ENCODE data around the gene FAM240A.
A peak's percentile ranks its signal among the peaks of the same experiment; 100 is the strongest.

FAM240A gene

GRCh38 chr3:46662771-46663551, 50.6 kb downstream of the FAM240A start:
- Mint-ChIP-seq H3K36me3 (no peaks in the 10 kb centered on the region), H3K9me3 (no peaks in the 10 kb centered on the region), H3K4me1 (no peaks in the 10 kb centered on the region), H3K27ac (no peak overlapping the region), H3K4me3 (no peak overlapping the region)
- DNase-seq (ENCODE audit: low spot score in 2 of 2) (no peak), ATAC-seq (no peak)

GRCh38 chr3:46663591-46664135, 51.3 kb downstream of the FAM240A start:
- Mint-ChIP-seq H3K4me3 (no peak overlapping the region), H3K9me3 (no peaks in the 10 kb centered on the region), H3K4me1 (no peaks in the 10 kb centered on the region), H3K27ac (no peak overlapping the region), H3K36me3 (no peaks in the 10 kb centered on the region)
- ATAC-seq = no peak
- DNase-seq (ENCODE audit: low spot score in 2 of 2) = no peak

- no peak overlapping the region for H3K27ac Mint-ChIP-seq
- H3K4me1 Mint-ChIP-seq = no peaks in the 10 kb centered on the region
- ATAC-seq (no peak), DNase-seq (ENCODE audit: low spot score in 2 of 2) (no peak)
- no peaks in the 10 kb centered on the region for H3K36me3 Mint-ChIP-seq
- H3K9me3 Mint-ChIP-seq = no peaks in the 10 kb centered on the region
- H3K4me3 Mint-ChIP-seq = no peak overlapping the region
Measured at GRCh38 chr3:46664188-46664970, 52.1 kb downstream of the FAM240A start.

- H3K27ac Mint-ChIP-seq = no peak overlapping the region
- H3K9me3 Mint-ChIP-seq = no peaks in the 10 kb centered on the region
- DNase-seq (ENCODE audit: low spot score in 2 of 2) (no peak), ATAC-seq (no peak)
- H3K4me1 Mint-ChIP-seq = no peaks in the 10 kb centered on the region
- no peak overlapping the region for H3K4me3 Mint-ChIP-seq
- H3K36me3 Mint-ChIP-seq = no peaks in the 10 kb centered on the region
Measured at GRCh38 chr3:46664971-46665762, 52.8 kb downstream of the FAM240A start.

DNA sequence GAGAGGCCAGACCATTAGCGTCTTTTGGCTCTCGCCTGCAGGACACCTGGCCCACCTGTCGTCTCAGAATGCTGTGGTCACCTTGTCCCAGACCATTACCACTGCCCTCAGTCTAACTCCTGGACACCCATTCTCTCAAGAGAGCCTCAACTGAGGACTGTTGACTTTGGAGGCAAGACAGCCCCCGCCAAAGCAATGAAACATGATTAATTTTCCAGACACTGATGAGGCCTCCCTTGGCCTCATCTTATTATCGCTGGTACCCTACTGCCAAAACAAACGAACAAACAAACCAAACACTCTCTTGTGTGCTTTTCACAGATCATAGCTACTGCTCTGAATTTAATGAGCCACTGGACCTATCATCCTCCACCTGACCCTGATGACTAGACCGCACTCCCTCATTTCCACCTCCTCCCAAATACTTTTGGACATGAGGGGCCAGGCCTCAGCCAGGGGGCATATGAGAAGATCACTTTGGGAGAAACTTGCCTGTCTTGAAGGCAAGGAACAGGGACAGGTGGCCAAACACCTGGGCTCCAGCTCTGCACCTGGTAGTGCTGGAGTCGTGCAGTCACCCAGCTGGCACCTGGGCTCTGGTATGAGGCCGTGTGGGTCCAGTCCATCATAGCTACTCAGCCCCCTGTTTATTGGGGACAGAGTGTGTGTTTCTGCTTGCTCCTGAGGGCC, 53.6 kb downstream of the FAM240A start:
- Mint-ChIP-seq H3K4me3 (no peak overlapping the region), H3K9me3 (no peaks in the 10 kb centered on the region), H3K27ac (no peak overlapping the region), H3K36me3 (no peaks in the 10 kb centered on the region), H3K4me1 (no peaks in the 10 kb centered on the region)
- ATAC-seq (no peak), DNase-seq (ENCODE audit: low spot score in 2 of 2) (no peak)

DNA sequence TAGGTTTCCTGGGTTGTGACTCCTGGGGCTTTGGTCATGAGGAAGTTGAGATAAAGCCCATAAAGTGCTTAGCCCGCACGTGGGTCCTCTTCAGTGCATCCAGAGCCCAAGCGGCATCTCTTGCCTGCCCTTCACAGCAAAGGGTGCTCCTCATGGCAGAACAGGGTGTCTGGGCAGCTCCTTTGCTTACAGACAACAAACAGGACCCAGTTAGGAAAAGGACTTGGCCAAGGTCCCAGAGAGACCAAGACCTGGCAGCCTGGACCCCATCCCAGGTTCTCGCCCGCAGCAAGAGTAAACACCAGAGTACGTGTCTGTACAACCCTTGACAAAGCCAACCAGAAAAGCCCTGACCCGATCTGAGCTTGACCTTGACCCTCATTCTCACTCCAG, 54.1 kb downstream of the FAM240A start:
- H3K27ac Mint-ChIP-seq = no peak overlapping the region
- no peaks in the 10 kb centered on the region for H3K36me3 Mint-ChIP-seq
- H3K4me3 Mint-ChIP-seq = no peak overlapping the region
- ATAC-seq = no peak
- no peak for DNase-seq (ENCODE audit: low spot score in 2 of 2)
- H3K9me3 Mint-ChIP-seq = no peaks in the 10 kb centered on the region
- no peaks in the 10 kb centered on the region for H3K4me1 Mint-ChIP-seq

- ATAC-seq (peak; percentile 5), DNase-seq (ENCODE audit: low spot score in 2 of 2) (no peak)
- H3K9me3 Mint-ChIP-seq = no peaks in the 10 kb centered on the region
- H3K4me1 Mint-ChIP-seq = no peaks in the 10 kb centered on the region
- no peak overlapping the region for H3K4me3 Mint-ChIP-seq
- H3K27ac Mint-ChIP-seq = no peak overlapping the region
- H3K36me3 Mint-ChIP-seq = no peaks in the 10 kb centered on the region
Measured at GRCh38 chr3:46667061-46667621, 54.8 kb downstream of the FAM240A start.

DNA sequence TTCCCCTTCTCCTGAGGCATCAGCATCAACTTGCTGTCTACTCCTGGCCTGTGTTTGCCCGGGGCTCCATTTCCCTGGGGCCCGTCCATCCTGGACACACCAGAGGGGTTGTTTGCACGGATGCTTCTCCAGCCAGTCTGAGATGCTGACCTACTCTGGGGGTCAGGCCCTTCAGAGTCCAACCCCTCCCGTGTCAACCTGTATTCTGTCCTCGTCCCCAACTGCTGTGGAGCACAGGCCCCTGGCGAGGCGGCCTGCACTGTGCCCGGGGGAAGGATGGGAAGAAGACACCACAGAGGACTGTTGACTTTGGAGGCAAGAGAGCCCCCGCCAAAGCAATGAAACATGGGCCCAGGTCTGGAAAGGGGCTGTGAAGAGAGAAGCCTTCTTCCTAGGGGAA, 55.3 kb downstream of the FAM240A start:
- Mint-ChIP-seq H3K27ac (no peak overlapping the region), H3K4me3 (no peak overlapping the region), H3K9me3 (no peaks in the 10 kb centered on the region), H3K4me1 (no peaks in the 10 kb centered on the region), H3K36me3 (no peaks in the 10 kb centered on the region)
- DNase-seq (ENCODE audit: low spot score in 2 of 2) (no peak), ATAC-seq (no peak)

DNA sequence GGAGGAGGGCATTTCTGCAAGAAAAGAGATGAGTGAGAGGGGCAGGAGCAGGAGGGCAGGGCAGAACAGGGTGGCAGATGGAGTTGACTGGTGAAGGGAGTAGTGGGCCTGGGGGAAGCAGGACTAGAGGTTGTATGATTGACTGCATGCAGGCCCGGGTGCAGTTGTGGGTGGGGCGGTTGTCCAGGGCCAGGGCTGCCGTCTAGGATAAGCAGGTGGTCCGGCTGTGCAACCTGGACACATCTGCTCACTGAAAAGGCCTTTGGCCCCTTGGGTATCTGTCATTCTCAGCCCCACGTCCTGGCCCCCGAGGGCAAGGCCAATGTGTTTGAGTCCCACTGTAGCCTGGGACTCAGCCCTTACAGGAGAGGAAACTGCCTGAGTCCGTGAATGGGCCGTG, 55.8 kb downstream of the FAM240A start:
- Mint-ChIP-seq H3K4me3 (no peak overlapping the region), H3K4me1 (no peaks in the 10 kb centered on the region), H3K9me3 (no peaks in the 10 kb centered on the region), H3K27ac (no peak overlapping the region), H3K36me3 (no peaks in the 10 kb centered on the region)
- no peak for DNase-seq (ENCODE audit: low spot score in 2 of 2)
- ATAC-seq = no peak

- no peaks in the 10 kb centered on the region for H3K36me3 Mint-ChIP-seq
- H3K27ac Mint-ChIP-seq = no peak overlapping the region
- ATAC-seq (no peak), DNase-seq (ENCODE audit: low spot score in 2 of 2) (no peak)
- no peaks in the 10 kb centered on the region for H3K4me1 Mint-ChIP-seq
- no peaks in the 10 kb centered on the region for H3K9me3 Mint-ChIP-seq
- H3K4me3 Mint-ChIP-seq = no peak overlapping the region
Measured at GRCh38 chr3:46668591-46668990, 56.3 kb downstream of the FAM240A start.

GRCh38 chr3:46669191-46669999, 57.1 kb downstream of the FAM240A start:
- H3K27ac Mint-ChIP-seq = no peak overlapping the region
- H3K4me1 Mint-ChIP-seq = no peaks in the 10 kb centered on the region
- no peak for ATAC-seq
- H3K9me3 Mint-ChIP-seq = no peaks in the 10 kb centered on the region
- H3K36me3 Mint-ChIP-seq = no peaks in the 10 kb centered on the region
- H3K4me3 Mint-ChIP-seq = no peak overlapping the region
- no peak for DNase-seq (ENCODE audit: low spot score in 2 of 2)

- no peaks in the 10 kb centered on the region for H3K4me1 Mint-ChIP-seq
Measured at GRCh38 chr3:46670000-46670890, 57.9 kb downstream of the FAM240A start.

GRCh38 chr3:46670891-46671427, 58.6 kb downstream of the FAM240A start:
- H3K9me3 Mint-ChIP-seq = no peaks in the 10 kb centered on the region
- DNase-seq (ENCODE audit: low spot score in 2 of 2) (no peak), ATAC-seq (no peak)
- no peak overlapping the region for H3K27ac Mint-ChIP-seq
- no peaks in the 10 kb centered on the region for H3K4me1 Mint-ChIP-seq
- no peak overlapping the region for H3K4me3 Mint-ChIP-seq
- H3K36me3 Mint-ChIP-seq = no peaks in the 10 kb centered on the region

More at GRCh38 chr3:46670000-46670890, 57.9 kb downstream of the FAM240A start:
- DNase-seq (ENCODE audit: low spot score in 2 of 2) (no peak), ATAC-seq (no peak)
- Mint-ChIP-seq H3K36me3 (no peaks in the 10 kb centered on the region), H3K4me3 (no peak overlapping the region), H3K9me3 (no peaks in the 10 kb centered on the region), H3K27ac (no peak overlapping the region)

Measured in stimulated activated effector memory CD8-positive, alpha-beta T cell treated with anti-CD3 and anti-CD28 coated beads, Interleukin-12 subunit alpha, Interleukin-12 subunit beta, amount 100 ng/mL, for 72 hours (primary cell).